ENCODE measurements around the gene EP400.
A peak's percentile ranks its signal among the peaks of the same experiment; 100 is the strongest.
"Not testable (repeated sequence)": the region's sequence is repeated elsewhere in the genome, so short reads cannot be mapped to it uniquely, and the experiment has no call there.

EP400 gene

GRCh38 chr12:132071830-132072384 lies 122.2 kb downstream of the EP400 start:
- DNase-seq: no peak

- no peak for DNase-seq
Measured at GRCh38 chr12:132074216-132074615, 124.5 kb downstream of the EP400 start.

- DNase-seq: no peak
Measured at GRCh38 chr12:132075026-132075713, 125.4 kb downstream of the EP400 start.

GRCh38 chr12:132075714-132076553 lies 126.2 kb downstream of the EP400 start:
- no peak for DNase-seq

- DNase-seq: no peak
Measured at GRCh38 chr12:132076711-132077110, 127.0 kb downstream of the EP400 start.

GRCh38 chr12:132077322-132078100 lies 127.8 kb downstream of the EP400 start:
- no peak for DNase-seq

- DNase-seq: no peak
Measured at GRCh38 chr12:132078190-132078589, 128.4 kb downstream of the EP400 start.

- DNase-seq: no peak
Measured at GRCh38 chr12:132079200-132079599, 129.5 kb downstream of the EP400 start.

- no peak for DNase-seq
Measured at GRCh38 chr12:132079695-132080094, 130.0 kb downstream of the EP400 start.

- DNase-seq: not testable (repeated sequence)
Measured at GRCh38 chr12:132080515-132080914, 130.8 kb downstream of the EP400 start.

GRCh38 chr12:132081423-132081822 lies 131.7 kb downstream of the EP400 start:
- DNase-seq: no peak

- DNase-seq: no peak
Measured at GRCh38 chr12:132083614-132083940, 133.8 kb downstream of the EP400 start.

GRCh38 chr12:132083941-132084620 lies 134.3 kb downstream of the EP400 start:
- peak; percentile 89 for DNase-seq

- DNase-seq: peak; percentile 76
Measured at GRCh38 chr12:132084621-132085290, 135.0 kb downstream of the EP400 start.

- DNase-seq: peak; percentile 45
Measured at GRCh38 chr12:132085291-132085635, 135.5 kb downstream of the EP400 start.

- DNase-seq: no peak
Measured at GRCh38 chr12:132089407-132089910, 139.7 kb downstream of the EP400 start.

- no peak for DNase-seq
Measured at GRCh38 chr12:132094269-132094891, 144.6 kb downstream of the EP400 start.

- no peak for DNase-seq
Measured at GRCh38 chr12:132095520-132096409, 146.0 kb downstream of the EP400 start.

GRCh38 chr12:132099739-132100138 lies 150.0 kb downstream of the EP400 start:
- DNase-seq: no peak

- DNase-seq: no peak
Measured at GRCh38 chr12:132100306-132101065, 150.7 kb downstream of the EP400 start.
